ENCODE results near the gene CD2.

Gene CD2

GRCh38 chr1:116732726-116733125, 21.5 kb upstream of the CD2 start:
- H2AFZ ChIP-seq (ENCODE audit: low read depth, low read length), result no peak overlapping the region
- H4K20me1 ChIP-seq (ENCODE audit: insufficient read depth, low read length), result no peaks in the 10 kb centered on the region
- H3K4me1 ChIP-seq (ENCODE audit: insufficient read depth, low read length), result peaks cover 8% of the 10 kb centered on the region
- no peak overlapping the region for H3K4me2 ChIP-seq (ENCODE audit: insufficient read depth, low read length)
- no peak overlapping the region for H3K4me3 ChIP-seq (ENCODE audit: low read depth in 1 of 2, low read length in 2 of 2)
- no peak for DNase-seq
- H3K27ac ChIP-seq (ENCODE audit: low read length), result no peak overlapping the region
- H3K79me2 ChIP-seq (ENCODE audit: insufficient read depth, low read length), result no peaks in the 10 kb centered on the region
- no peaks in the 10 kb centered on the region for H3K27me3 ChIP-seq (ENCODE audit: insufficient read depth, low read length, poor library complexity)
- H3K9me3 ChIP-seq (ENCODE audit: insufficient read depth, low read length, severe bottlenecking), result no peaks in the 10 kb centered on the region
- ATAC-seq (ENCODE audit: insufficient read depth, low read depth), result no peak
- H3K36me3 ChIP-seq (ENCODE audit: insufficient read depth, low read length), result no peaks in the 10 kb centered on the region
- no peak for TF ChIP-seq CTCF (IDR thresholded peaks at IDR 0.05; ENCODE audit: borderline replicate concordance, extremely low read depth, low read length, poor library complexity, severe bottlenecking)
- no peak for TF ChIP-seq EZH2 (IDR thresholded peaks at IDR 0.05; ENCODE audit: borderline replicate concordance, low read depth, low read length, severe bottlenecking)
- H3K9ac ChIP-seq (ENCODE audit: low read depth, low read length), result no peak overlapping the region

DNA sequence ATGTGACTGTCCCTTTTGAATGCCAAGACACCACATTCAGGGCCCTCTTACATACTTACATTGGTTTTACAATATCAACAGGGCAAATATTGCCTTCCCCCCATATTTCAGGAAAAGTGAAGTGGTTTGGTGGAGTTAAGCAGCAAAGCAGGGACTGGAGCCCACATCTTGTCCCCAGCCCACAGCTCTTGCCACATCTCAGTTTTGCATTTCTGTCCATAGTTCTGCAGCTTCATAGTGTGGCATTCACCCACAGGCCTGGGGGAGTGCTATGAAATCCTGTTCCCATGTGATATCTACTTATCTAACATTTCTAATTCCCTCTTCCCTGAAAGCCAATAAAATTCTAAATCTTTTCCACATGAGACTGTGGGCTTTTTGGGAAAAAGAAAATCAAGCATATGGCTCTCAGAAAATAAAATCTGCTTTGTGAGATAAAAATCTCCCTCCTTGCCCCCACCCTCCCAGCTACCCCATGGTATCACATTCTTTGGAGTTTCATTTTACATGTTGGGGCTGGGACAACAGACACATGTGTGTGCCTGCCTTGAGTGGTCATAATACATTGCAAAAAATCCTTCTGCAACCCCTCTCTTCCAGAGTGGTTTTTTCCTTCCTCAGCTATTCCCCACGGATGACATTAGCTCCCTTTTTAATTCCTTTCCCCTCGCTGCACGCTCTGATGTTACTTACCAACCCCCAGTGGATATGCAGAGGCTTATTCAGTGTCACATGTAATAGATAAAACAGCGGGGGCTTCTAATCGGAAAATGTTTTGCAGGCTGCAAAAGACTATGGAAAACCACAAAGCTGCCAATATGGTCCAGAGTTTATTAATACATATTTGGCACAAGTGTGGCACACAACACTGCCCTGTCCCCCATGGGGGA, 20.5 kb upstream of the CD2 start:
- no peak overlapping the region for H3K4me2 ChIP-seq (ENCODE audit: insufficient read depth, low read length)
- no peak for ATAC-seq (ENCODE audit: insufficient read depth, low read depth)
- no peak overlapping the region for H3K27ac ChIP-seq (ENCODE audit: low read length)
- DNase-seq, result no peak
- no peaks in the 10 kb centered on the region for H3K36me3 ChIP-seq (ENCODE audit: insufficient read depth, low read length)
- peaks cover 18% of the 10 kb centered on the region for H3K4me1 ChIP-seq (ENCODE audit: insufficient read depth, low read length)
- H3K9ac ChIP-seq (ENCODE audit: low read depth, low read length), result no peak overlapping the region
- H3K9me3 ChIP-seq (ENCODE audit: insufficient read depth, low read length, severe bottlenecking), result no peaks in the 10 kb centered on the region
- H4K20me1 ChIP-seq (ENCODE audit: insufficient read depth, low read length), result no peaks in the 10 kb centered on the region
- H3K4me3 ChIP-seq (ENCODE audit: low read depth in 1 of 2, low read length in 2 of 2), result no peak overlapping the region
- H3K79me2 ChIP-seq (ENCODE audit: insufficient read depth, low read length), result no peaks in the 10 kb centered on the region
- no peaks in the 10 kb centered on the region for H3K27me3 ChIP-seq (ENCODE audit: insufficient read depth, low read length, poor library complexity)
- H2AFZ ChIP-seq (ENCODE audit: low read depth, low read length), result no peak overlapping the region
- TF ChIP-seq CTCF (IDR thresholded peaks at IDR 0.05; ENCODE audit: borderline replicate concordance, extremely low read depth, low read length, poor library complexity, severe bottlenecking) (no peak), EZH2 (IDR thresholded peaks at IDR 0.05; ENCODE audit: borderline replicate concordance, low read depth, low read length, severe bottlenecking) (no peak)

GRCh38 chr1:116735246-116735645, 19.0 kb upstream of the CD2 start:
- Histone ChIP-seq H3K27me3 (ENCODE audit: insufficient read depth, low read length, poor library complexity) (no peaks in the 10 kb centered on the region), H3K36me3 (ENCODE audit: insufficient read depth, low read length) (no peaks in the 10 kb centered on the region), H3K27ac (ENCODE audit: low read length) (no peak overlapping the region), H3K4me1 (ENCODE audit: insufficient read depth, low read length) (peaks cover 32% of the 10 kb centered on the region), H3K9ac (ENCODE audit: low read depth, low read length) (no peak overlapping the region), H3K79me2 (ENCODE audit: insufficient read depth, low read length) (no peaks in the 10 kb centered on the region), H3K9me3 (ENCODE audit: insufficient read depth, low read length, severe bottlenecking) (no peaks in the 10 kb centered on the region), H3K4me2 (ENCODE audit: insufficient read depth, low read length) (no peak overlapping the region), H4K20me1 (ENCODE audit: insufficient read depth, low read length) (no peaks in the 10 kb centered on the region), H3K4me3 (ENCODE audit: low read depth in 1 of 2, low read length in 2 of 2) (no peak overlapping the region), H2AFZ (ENCODE audit: low read depth, low read length) (no peak overlapping the region)
- DNase-seq, result no peak
- ATAC-seq (ENCODE audit: insufficient read depth, low read depth), result no peak
- no peak for TF ChIP-seq EZH2 (IDR thresholded peaks at IDR 0.05; ENCODE audit: borderline replicate concordance, low read depth, low read length, severe bottlenecking)
- no peak for TF ChIP-seq CTCF (IDR thresholded peaks at IDR 0.05; ENCODE audit: borderline replicate concordance, extremely low read depth, low read length, poor library complexity, severe bottlenecking)
